Fibroblast of skin of left biceps (primary cell): ENCODE measurements around the gene FDX2.
"Not testable (repeated sequence)": the region's sequence is repeated elsewhere in the genome, so short reads cannot be mapped to it uniquely, and the experiment has no call there.

Source experiments
- DNase-seq, 2 experiments: peaks; one replicate each; pipeline ENCODE4 v3.0.0-alpha.2; 2013; ENCODE audit warnings: low read depth in 2 of 2

The FDX2 gene

DNA sequence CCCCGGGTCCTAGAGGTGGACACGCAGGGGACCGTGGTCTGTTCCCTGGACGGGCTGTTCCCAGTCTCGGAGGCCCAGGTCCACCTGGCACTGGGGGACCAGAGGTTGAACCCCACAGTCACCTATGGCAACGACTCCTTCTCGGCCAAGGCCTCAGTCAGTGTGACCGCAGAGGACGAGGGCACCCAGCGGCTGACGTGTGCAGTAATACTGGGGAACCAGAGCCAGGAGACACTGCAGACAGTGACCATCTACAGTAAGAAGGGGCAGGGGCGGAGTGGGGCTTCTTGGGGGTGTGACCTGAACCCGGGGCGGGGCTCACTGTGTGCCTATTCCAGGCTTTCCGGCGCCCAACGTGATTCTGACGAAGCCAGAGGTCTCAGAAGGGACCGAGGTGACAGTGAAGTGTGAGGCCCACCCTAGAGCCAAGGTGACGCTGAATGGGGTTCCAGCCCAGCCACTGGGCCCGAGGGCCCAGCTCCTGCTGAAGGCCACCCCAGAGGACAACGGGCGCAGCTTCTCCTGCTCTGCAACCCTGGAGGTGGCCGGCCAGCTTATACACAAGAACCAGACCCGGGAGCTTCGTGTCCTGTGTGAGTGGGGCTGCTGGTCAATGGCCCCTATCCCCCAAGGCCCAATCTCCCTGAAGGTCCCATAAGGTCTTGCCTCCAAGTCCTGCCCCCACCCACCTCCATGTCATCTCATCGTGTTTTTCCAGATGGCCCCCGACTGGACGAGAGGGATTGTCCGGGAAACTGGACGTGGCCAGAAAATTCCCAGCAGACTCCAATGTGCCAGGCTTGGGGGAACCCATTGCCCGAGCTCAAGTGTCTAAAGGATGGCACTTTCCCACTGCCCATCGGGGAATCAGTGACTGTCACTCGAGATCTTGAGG lies 31.5 kb downstream of the FDX2 start:
- no peak for DNase-seq

DNA sequence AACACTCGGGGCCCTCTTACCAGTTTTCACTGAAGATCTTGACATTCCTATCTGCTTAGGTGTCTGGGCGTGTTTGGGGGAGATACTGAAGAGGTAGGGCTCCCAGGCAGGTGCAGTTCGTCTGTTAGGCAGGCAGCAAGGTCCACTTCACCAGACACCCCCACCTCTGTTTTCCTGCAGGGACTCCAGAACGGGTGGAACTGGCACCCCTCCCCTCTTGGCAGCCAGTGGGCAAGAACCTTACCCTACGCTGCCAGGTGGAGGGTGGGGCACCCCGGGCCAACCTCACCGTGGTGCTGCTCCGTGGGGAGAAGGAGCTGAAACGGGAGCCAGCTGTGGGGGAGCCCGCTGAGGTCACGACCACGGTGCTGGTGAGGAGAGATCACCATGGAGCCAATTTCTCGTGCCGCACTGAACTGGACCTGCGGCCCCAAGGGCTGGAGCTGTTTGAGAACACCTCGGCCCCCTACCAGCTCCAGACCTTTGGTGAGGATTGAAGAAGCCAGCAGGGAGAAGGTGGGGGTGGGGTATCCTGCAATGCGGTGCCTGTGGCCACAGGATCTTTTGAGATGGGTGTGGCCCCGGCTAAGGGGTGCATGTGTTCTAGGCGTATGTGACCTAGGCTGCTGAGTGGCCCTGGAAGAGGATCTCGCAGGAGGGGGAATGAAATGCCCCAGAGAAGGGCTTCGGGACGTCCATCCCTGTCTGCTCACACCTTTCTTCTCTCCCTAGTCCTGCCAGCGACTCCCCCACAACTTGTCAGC lies 32.3 kb downstream of the FDX2 start:
- no peak for DNase-seq

DNA sequence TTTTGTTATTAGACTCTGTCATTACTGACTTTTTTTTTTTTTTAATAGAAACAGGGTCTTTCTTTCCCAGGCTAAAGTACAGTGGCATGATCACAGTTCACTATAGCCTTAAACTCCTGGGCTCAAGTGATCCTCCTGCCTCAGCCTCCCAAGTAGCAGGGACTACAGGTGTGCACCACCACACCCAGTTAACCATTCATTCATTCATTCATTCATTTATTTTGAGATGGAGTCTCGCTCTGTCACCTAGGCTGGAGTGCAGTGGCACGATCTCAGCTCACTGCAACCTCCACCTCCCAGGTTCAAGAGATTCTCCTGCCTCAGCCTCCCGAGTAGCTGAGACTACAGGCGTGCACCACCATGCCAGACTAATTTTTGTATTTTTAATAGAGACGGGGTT lies 33.8 kb downstream of the FDX2 start:
- not testable (repeated sequence) for DNase-seq

DNA sequence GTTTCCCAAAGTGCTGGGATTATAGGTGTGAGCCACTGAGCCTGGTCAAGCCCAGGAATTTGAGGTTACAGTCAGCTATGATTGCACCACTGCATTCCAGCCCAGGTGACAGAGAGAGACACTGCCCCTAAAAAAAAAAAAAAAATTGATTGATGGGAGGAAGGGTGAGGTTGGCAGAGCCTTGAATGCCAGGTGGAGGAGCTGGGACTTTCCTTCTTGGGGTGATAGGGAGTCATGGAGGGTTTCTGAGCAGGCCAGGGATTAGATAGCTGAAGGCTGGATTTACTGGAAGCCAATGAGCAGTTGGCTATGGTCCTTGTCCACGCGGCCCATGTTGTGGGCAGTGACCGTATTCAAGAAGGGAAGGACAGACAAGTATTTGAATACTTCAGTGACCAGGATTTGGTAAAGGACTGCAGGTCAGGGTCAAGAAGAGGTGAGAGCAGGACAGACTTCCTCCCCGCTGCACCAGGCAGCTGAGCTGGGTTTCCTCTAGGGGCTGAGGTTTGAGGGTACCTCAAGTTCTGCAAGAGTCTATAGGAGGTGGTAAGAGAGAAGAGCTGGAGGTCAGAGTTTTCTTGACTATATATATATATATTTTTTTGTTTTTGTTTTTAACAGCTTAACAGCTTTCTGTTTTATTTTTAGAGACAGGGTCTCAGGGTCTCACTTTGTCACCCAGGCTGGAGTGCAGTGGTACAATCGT lies 35.9 kb downstream of the FDX2 start:
- no peak for DNase-seq

DNA sequence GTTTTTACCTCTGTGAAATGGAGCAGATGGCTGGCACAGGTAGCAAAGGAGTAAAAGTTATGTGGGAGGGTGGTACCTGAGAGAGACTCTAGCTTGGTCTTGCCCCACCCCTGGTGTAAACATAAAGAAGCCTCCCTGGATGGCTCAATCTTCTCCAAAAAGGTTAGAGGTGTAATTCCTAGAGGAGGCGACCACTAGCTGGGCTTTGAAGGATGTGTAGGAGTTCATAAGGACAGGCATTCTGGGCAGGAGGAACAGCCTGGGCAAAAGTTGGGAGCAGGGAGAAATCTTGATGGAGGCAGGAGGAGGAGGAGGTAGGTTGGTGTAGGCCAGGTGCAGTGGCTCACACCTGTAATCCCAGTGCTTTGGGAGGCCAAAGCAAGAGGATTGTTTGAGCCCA lies 36.9 kb downstream of the FDX2 start:
- no peak for DNase-seq

DNA sequence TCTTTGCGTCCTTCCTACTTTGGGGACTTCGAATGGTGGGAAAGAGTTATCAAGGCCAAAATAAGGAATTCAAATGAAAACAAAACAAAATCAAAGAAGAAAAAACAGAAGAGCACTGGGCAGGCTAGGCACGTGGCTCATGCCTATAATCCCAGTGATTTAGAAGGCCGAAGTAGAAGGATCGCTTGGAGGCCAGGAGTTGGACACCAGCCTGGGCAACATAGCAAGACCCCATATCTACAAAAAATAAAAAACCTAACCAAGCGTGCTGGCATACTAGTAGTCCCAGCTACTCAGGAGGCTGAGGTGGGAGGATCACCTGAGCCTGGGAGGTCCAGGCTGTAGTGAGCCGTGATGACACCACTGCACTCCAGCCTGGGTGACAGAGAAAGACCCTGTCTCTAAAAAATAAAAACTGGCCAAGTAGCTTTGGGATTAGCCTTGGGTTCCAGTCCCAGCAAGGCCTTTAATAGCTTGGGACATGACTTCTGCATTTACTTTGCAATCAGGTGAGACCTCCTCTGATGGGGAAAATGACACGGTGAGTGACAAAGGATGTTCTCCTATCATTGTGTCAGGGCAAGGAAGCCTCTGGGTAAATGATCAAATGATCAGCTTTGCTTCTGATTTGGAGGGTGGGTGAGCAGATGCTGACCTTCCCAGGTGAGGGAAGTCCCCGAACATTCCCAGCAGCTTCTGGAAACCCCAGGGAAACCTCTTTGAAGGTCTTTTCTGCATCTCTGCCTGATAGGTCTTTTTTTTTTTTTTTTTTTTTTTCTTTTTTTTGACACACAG lies 37.8 kb downstream of the FDX2 start:
- DNase-seq, result no peak

DNA sequence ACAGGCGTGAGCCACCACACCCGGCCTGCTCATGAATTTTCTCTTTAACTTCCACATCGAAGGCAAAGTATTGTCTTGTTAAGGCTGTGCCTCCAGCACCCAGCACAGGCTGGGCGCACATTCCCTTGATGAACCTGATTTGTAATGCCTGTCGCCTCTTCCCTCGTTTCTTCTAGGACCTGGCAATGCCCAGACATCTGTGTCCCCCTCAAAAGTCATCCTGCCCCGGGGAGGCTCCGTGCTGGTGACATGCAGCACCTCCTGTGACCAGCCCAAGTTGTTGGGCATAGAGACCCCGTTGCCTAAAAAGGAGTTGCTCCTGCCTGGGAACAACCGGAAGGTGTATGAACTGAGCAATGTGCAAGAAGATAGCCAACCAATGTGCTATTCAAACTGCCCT lies 41.2 kb downstream of the FDX2 start:
- no peak for DNase-seq

DNA sequence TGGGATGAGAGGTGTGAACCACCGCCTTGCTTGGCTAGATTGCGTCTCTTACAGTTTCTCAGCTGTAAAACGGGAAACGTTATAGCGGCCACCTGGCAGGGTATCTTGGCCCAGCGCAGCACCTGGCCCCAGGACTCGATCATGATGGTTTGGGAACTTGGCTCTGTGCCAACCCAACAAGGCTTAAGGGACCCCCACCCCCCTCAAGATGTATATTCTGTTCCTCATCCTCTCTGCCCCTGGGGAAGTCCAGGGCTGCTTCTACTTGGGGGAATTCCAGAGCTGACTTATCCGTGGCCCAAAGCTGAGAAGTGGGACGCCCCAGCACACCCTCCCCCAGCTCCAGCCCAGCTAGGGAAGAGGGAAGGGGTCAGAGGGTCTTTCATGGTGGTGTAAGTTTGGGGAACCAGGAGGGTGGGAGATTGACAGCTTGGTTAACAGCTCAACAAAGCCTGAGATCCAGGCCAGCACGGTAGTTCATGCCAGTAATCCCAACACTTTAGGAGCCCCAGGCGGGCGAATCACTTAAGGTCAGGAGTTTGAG lies 44.2 kb downstream of the FDX2 start:
- no peak for DNase-seq

DNA sequence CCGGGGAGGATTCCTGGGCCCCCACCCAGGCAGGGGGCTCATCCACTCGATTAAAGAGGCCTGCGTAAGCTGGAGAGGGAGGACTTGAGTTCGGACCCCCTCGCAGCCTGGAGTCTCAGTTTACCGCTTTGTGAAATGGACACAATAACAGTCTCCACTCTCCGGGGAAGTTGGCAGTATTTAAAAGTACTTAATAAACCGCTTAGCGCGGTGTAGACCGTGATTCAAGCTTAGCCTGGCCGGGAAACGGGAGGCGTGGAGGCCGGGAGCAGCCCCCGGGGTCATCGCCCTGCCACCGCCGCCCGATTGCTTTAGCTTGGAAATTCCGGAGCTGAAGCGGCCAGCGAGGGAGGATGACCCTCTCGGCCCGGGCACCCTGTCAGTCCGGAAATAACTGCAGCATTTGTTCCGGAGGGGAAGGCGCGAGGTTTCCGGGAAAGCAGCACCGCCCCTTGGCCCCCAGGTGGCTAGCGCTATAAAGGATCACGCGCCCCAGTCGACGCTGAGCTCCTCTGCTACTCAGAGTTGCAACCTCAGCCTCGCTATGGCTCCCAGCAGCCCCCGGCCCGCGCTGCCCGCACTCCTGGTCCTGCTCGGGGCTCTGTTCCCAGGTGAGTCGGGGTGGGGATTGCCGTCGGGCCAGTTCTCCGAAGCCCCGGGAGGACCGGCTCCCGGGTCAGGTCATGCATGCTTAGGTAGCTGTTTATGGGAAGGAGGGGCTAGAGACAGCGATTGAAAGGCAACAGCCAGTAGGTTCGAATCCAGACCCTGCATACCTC lies 45.0 kb downstream of the FDX2 start, which contains the start of gene ICAM1:
Gene ICAM1 (plus strand): TSS at position 505 of the 779 bp plus-strand sequence. CDS start 40 bp downstream, at position 545.
- DNase-seq, result no peak

DNA sequence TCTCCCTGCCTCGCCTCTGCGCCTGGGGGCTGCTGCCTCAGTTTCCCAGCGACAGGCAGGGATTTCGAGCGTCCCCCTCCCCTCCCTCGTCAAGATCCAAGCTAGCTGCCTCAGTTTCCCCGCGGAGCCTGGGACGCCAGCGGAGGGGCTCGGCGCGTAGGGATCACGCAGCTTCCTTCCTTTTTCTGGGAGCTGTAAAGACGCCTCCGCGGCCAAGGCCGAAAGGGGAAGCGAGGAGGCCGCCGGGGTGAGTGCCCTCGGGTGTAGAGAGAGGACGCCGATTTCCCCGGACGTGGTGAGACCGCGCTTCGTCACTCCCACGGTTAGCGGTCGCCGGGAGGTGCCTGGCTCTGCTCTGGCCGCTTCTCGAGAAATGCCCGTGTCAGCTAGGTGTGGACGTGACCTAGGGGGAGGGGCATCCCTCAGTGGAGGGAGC lies 45.6 kb downstream of the FDX2 start:
- no peak for DNase-seq

DNA sequence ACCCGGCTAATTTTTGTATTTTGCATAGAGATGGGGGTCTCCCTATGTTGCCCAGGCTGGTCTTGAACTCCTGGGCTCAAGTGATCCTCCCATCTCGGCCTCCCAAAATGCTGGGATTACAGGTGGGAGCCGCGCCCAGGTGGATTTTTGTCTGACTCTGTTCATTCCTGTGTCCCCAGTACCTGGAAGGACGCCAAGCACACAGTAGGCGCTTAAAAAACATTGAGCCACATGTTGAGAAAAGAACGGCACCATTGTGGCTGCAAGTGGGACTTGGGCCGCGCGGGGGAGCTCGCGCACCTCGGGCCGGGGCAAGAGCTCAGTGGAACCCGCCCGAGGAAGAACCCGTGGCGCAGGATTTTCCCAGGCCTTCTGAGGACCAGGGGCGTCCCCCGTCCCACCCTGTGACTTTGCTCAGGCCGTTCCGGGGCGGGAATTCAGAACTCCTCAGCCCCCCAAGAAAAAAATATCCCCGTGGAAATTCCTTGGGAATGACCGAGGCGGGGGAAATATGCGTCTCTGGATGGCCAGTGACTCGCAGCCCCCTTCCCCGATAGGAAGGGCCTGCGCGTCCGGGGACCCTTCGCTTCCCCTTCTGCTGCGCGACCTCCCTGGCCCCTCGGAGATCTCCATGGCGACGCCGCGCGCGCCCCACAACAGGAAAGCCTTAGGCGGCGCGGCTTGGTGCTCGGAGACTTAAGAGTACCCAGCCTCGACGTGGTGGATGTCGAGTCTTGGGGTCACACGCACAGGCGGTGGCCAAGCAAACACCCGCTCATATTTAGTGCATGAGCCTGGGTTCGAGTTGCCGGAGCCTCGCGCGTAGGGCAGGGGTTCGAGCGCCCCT lies 46.3 kb downstream of the FDX2 start:
- no peak for DNase-seq

DNA sequence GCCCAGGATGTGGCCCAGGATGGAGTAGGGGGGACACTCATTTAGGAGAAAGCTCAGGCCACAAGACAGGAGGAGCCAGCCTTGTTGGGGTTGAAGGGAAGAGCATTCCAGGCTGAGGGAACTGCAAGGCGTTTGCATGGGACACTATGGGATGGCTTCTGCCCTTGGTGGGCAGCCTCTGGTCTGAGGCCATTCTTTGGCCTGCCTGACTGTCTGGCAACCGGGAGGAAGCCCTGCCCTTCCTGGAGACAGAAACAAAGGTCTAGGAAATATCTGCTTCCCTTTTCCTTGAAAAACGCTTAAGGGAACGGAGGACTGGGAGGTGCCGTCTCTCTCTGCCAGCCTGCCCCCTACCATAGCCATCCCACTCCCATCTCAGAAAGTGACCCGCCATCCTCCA lies 47.7 kb downstream of the FDX2 start:
- DNase-seq, result no peak

DNA sequence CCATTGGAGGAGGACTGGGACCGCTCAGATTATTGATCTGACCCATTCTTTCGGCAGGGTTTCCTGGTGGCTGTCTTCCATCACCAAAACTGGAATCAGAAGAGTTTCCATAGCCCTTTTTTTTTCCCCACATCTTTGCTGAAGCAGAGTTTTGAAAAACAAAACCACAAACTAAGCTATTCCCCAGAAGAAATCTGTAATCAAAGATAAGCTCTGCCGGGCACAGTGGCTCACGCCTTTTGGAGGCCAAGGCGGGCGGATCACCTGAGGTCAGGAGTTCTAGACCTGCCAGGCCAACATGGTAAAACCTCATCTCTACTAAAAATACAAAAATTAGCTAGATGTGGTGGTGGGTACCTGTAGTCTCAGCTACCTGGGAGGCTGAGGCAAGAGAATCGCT lies 49.1 kb downstream of the FDX2 start:
- DNase-seq, result no peak

DNA sequence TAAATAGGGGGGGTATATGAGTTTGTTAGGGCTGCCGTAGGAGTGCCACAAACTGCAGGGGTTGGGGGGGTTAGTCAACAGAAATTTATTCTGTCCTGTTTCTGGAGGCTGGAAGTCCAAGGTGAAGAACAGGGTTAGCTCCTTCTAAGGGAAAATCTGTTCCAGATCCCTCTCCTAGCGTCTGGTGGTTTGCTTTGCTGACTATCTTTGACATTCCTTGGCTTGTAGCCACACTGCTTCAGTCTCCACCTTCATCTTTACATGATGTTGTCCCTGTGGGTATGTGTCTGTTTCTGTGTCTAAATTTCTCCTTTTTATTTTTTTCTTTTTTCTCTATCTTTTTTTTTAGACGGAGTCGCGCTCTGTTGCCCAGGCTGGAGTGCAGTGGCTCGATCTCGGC lies 53.0 kb downstream of the FDX2 start:
- peak in 1 of 2 experiments; percentile 24 for DNase-seq

DNA sequence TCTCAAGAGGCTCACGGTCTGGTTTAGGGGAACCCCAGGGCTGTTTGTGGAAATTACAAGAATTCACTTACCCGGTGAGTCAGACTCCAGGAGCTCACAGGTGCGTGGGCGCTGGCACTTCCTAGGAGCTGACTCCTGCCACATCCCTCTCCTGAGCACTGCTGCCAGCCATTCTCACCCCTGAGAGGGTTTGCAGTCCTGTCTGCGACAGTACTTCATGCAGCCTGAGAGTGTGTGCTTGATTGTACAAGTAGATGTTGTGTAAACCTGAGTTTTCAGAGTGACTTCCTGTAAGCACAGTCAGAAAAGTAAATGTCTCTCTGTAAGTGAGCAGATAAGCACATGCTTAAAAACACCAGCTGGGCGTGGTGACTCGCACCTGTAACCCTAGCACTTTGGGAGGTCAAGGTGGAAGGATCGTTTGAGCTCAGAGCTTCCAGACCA lies 55.7 kb downstream of the FDX2 start:
- no peak for DNase-seq
